GM23338 (cell line): ENCODE measurements around the gene DIAPH1. TPM values are rescaled to one million over a fixed set of nuclear protein-coding genes. Genes with fewer than 3 reads are reported as not detected.

Experiments used
- ATAC-seq: fragments of 200-7000 bp; cut with Tn5 transposase; 3 replicates; pipeline ENCODE4 v1.9.1; 2020
- DNase-seq: peaks from one replicate; pipeline ENCODE4 v3.0.0-alpha.2; 2015; ENCODE audit warnings: low spot score
- H2AFZ ChIP-seq: fragments of 200-600 bp; sonication (generic); 2 replicates; pipeline ENCODE4 v1.8.0; 2016; ENCODE audit warnings: antibody characterized with exemption, mild to moderate bottlenecking, moderate library complexity
- H3F3A ChIP-seq: fragments of 200-600 bp; sonication (generic); replicated peaks from 2 replicates; pipeline ENCODE4 v1.8.0; 2017; ENCODE audit warnings: antibody characterized with exemption, mixed run types, low read depth
- H3K27ac ChIP-seq: fragments of 200-600 bp; sonication (generic); 2 replicates; pipeline ENCODE4 v1.6.1; 2016; ENCODE audit warnings: low read depth
- H3K27me3 ChIP-seq: fragments of 200-600 bp; sonication (generic); 2 replicates; pipeline ENCODE4 v1.8.0; 2016; ENCODE audit warnings: mild to moderate bottlenecking, mixed run types, moderate library complexity; ENCODE audit not compliant: insufficient read depth
- H3K36me3 ChIP-seq: fragments of 200-600 bp; sonication (generic); 2 replicates; pipeline ENCODE4 v1.8.0; 2016; ENCODE audit warnings: mild to moderate bottlenecking; ENCODE audit not compliant: insufficient read depth
- H3K4me1 ChIP-seq: fragments of 200-600 bp; sonication (generic); 2 replicates; pipeline ENCODE4 v1.8.0; 2016; ENCODE audit warnings: mild to moderate bottlenecking, moderate library complexity; ENCODE audit not compliant: insufficient read depth
- H3K4me2 ChIP-seq: fragments of 200-600 bp; sonication (generic); 2 replicates; pipeline ENCODE4 v1.7.1; 2017; ENCODE audit warnings: mixed run types
- H3K4me3 ChIP-seq: fragments of 200-600 bp; sonication (generic); 2 replicates; pipeline ENCODE4 v1.6.1; 2016; ENCODE audit warnings: mixed run types
- H3K79me2 ChIP-seq: fragments of 200-600 bp; sonication (generic); replicated peaks from 2 replicates; pipeline ENCODE4 v1.8.0; 2017; ENCODE audit warnings: mild to moderate bottlenecking; ENCODE audit not compliant: insufficient read depth
- H3K9me2 ChIP-seq: fragments of 200-600 bp; sonication (generic); 2 replicates; pipeline ENCODE4 v1.8.0; 2017; ENCODE audit not compliant: insufficient read depth
- H4K20me1 ChIP-seq: fragments of 200-600 bp; sonication (generic); replicated peaks from 2 replicates; pipeline ENCODE4 v1.8.0; 2017; ENCODE audit warnings: mild to moderate bottlenecking; ENCODE audit not compliant: insufficient read depth
- H3K27ac Mint-ChIP-seq: 2 replicates; pipeline ENCODE4 v1.8.0; 2020; ENCODE audit warnings: inconsistent platforms, mild to moderate bottlenecking, moderate library complexity, mixed read lengths
- H3K27me3 Mint-ChIP-seq: 3 replicates; pipeline ENCODE4 v1.8.0; 2022; ENCODE audit warnings: low read depth, mild to moderate bottlenecking, moderate library complexity, mixed read lengths, inconsistent platforms; ENCODE audit not compliant: insufficient read depth, poor library complexity
- H3K36me3 Mint-ChIP-seq: 3 replicates; pipeline ENCODE4 v1.8.0; 2021; ENCODE audit warnings: low read depth, mild to moderate bottlenecking, inconsistent platforms, moderate library complexity, mixed read lengths
- H3K4me1 Mint-ChIP-seq: 3 replicates; pipeline ENCODE4 v1.8.0; 2020; ENCODE audit warnings: mild to moderate bottlenecking, inconsistent platforms, mixed read lengths
- H3K4me3 Mint-ChIP-seq: 3 replicates; pipeline ENCODE4 v1.8.0; 2021; ENCODE audit warnings: moderate library complexity, mild to moderate bottlenecking, inconsistent platforms, mixed read lengths
- H3K9me3 Mint-ChIP-seq: 3 replicates; pipeline ENCODE4 v1.8.0; 2020; ENCODE audit warnings: moderate library complexity, mild to moderate bottlenecking, inconsistent platforms, mixed read lengths
- CREB1 ChIP-seq: fragments of 250-450 bp; sonication (Bioruptor Pico); IDR thresholded peaks from 2 replicates; pipeline ENCODE4 v1.5.0; 2020; ENCODE audit warnings: low read depth, mild to moderate bottlenecking, moderate library complexity
- EZH2 ChIP-seq: fragments of 200-600 bp; sonication (generic); IDR thresholded peaks from one replicate; pipeline ENCODE4 v1.8.0; 2017; ENCODE audit warnings: antibody characterized with exemption, mild to moderate bottlenecking, low read depth; ENCODE audit not compliant: unreplicated experiment
- JUNB ChIP-seq: IDR thresholded peaks from one replicate; pipeline ENCODE4 v1.6.1; 2016; ENCODE audit warnings: antibody characterized with exemption; ENCODE audit not compliant: unreplicated experiment
- NANOG ChIP-seq: IDR thresholded peaks from 2 replicates; pipeline ENCODE4 v1.6.1; 2016; ENCODE audit warnings: antibody characterized with exemption, borderline replicate concordance
- ZNF462 ChIP-seq: fragments of 250-450 bp; sonication (Bioruptor Pico); IDR thresholded peaks from 2 replicates; pipeline ENCODE4 v1.5.0; 2020; ENCODE audit warnings: mild to moderate bottlenecking, moderate library complexity
- polyA plus RNA-seq: library from polyadenylated mRNA; unstranded; fragments of >200 nt; fragmentation: Nextera tagmentation; extraction: Ambion mirVana; gene quantifications from 2 replicates; pipeline ENCODE4 v1.2.1, GENCODE V29; 2016
- total RNA-seq: library from RNA; depleted of rRNA; stranded (reverse); fragments of >200 nt; shearing (Covaris generic); gene quantifications from 2 replicates; pipeline ENCODE4 v1.2.3, GENCODE V29; 2014
- TF ChIP-seq, protein P1 (sequence below), 2 experiments: fragments of 200-600 bp in 1 of 2; sonication (generic) in 1 of 2; conservative IDR thresholded peaks; 2 replicates each; pipeline versions ENCODE4 v1.5.1 to v1.6.1; 2016 to 2017; ENCODE audit warnings: antibody characterized with exemption in 2 of 2, low read depth in 2 of 2, mild to moderate bottlenecking in 2 of 2, moderate library complexity in 1 of 2

The DIAPH1 gene
- total and polyA plus RNA-seq, 2 experiments from 2014 or later: 42.9 to 104 TPM

DNA sequence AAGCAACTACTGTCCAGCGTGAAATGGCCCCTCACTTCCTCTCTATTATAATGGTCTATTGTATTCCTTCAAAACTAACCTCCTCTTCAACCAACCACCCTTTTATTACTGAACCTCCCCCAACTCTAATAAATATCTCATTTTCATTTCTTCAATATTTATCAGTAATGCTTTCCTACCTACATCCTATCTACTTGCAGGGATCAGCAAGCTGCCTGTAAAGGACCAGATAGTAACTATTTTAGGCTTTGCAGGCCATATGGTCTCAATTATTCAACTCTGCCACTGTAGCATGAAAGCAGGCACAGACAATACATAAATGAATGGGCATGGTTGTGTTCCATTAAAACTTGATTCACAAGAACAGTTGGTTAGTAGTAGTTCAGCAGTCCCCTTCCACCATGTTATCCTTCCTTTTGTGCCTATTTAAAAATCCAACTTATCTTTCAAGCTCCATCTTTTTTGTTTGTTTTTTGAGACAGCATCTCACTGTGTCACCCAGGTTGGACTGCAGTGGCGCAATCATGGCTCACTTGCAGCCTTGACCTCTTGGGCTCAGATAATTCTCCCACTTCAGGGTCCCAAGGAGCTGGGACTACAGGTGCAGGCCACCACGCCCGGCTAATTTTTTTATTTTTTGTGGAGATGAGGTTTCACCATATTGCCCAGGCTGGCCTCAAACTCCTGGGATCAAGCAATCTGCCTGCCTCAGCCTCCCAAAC, 84.1 kb downstream of the DIAPH1 start (continued):
- TF ChIP-seq ZNF462 (no peak), NANOG (no peak), JUNB (no peak), CREB1 (no peak)
- TF ChIP-seq, protein P1, sequence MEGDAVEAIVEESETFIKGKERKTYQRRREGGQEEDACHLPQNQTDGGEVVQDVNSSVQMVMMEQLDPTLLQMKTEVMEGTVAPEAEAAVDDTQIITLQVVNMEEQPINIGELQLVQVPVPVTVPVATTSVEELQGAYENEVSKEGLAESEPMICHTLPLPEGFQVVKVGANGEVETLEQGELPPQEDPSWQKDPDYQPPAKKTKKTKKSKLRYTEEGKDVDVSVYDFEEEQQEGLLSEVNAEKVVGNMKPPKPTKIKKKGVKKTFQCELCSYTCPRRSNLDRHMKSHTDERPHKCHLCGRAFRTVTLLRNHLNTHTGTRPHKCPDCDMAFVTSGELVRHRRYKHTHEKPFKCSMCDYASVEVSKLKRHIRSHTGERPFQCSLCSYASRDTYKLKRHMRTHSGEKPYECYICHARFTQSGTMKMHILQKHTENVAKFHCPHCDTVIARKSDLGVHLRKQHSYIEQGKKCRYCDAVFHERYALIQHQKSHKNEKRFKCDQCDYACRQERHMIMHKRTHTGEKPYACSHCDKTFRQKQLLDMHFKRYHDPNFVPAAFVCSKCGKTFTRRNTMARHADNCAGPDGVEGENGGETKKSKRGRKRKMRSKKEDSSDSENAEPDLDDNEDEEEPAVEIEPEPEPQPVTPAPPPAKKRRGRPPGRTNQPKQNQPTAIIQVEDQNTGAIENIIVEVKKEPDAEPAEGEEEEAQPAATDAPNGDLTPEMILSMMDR (conservative IDR thresholded peaks at IDR 0.05; ENCODE audit: low read depth in 2 of 2): no peak

GRCh38 chr5:141533897-141534296, 84.9 kb downstream of the DIAPH1 start:
- no peaks in the 10 kb centered on the region; the same call in 1 of the 2 replicates for H4K20me1 ChIP-seq
- H3K4me3 ChIP-seq: no peak overlapping the region
- Mint-ChIP-seq H3K27me3 (no peaks in the 10 kb centered on the region), H3K4me1 (no peaks in the 10 kb centered on the region), H3K27ac (no peak overlapping the region), H3K9me3 (no peaks in the 10 kb centered on the region), H3K36me3 (peaks cover 15% of the 10 kb centered on the region), H3K4me3 (no peak overlapping the region)
- no peaks in the 10 kb centered on the region; the same call in 1 of the 2 replicates for H3K79me2 ChIP-seq
- no peaks in the 10 kb centered on the region for H3F3A ChIP-seq
- peaks cover 9% of the 10 kb centered on the region; the same call in 1 of the 2 replicates for H3K36me3 ChIP-seq
- no peaks in the 10 kb centered on the region for H3K27me3 ChIP-seq
- H3K27ac ChIP-seq: no peak overlapping the region
- H3K9me2 ChIP-seq: no peaks in the 10 kb centered on the region
- no peaks in the 10 kb centered on the region for H3K4me1 ChIP-seq
- no peak overlapping the region for H2AFZ ChIP-seq
- ATAC-seq: no peak
- DNase-seq: no peak
- no peak overlapping the region for H3K4me2 ChIP-seq
- TF ChIP-seq EZH2 (no peak), ZNF462 (no peak)
